Upper lobe of left lung (tissue), 6 donors: Measurements from ENCODE around the gene SDK1. TPM values are rescaled to one million over a fixed set of nuclear protein-coding genes. Genes with fewer than 3 reads are reported as not detected.

Experiments
- ATAC-seq, 2 donors: fragments of 200-7000 bp; cut with Tn5 transposase; one replicate each; pipeline ENCODE4 v1.9.1; 2022; ENCODE audit warnings: mild to moderate bottlenecking in 2 of 2, moderate library complexity in 2 of 2; ENCODE audit not compliant: low FRiP score in 2 of 2
- DNase-seq, 2 donors: peaks; one replicate each; pipeline ENCODE4 v3.0.0-alpha.2; 2019 to 2020
- H3K27ac ChIP-seq, 4 donors: fragments of 200-600 bp; sonication (generic); one replicate each; pipeline ENCODE4 v1.5.1; 2016 to 2019
- H3K27me3 ChIP-seq, 4 donors: fragments of 200-600 bp; sonication (generic); one replicate each; pipeline ENCODE4 v1.5.1; 2017 to 2019
- H3K36me3 ChIP-seq, 4 donors: fragments of 200-600 bp; sonication (generic); one replicate each; pipeline ENCODE4 v1.5.1; 2016 to 2019
- H3K4me1 ChIP-seq, 4 donors: fragments of 200-600 bp; sonication (generic); one replicate each; pipeline ENCODE4 v1.5.1; 2018 to 2019
- H3K4me3 ChIP-seq, 4 donors: fragments of 200-600 bp; sonication (generic); one replicate each; pipeline ENCODE4 v1.5.1; 2017 to 2019; ENCODE audit warnings: mild to moderate bottlenecking in 2 of 4, moderate library complexity in 1 of 4
- H3K9me3 ChIP-seq, 4 donors: fragments of 200-600 bp; sonication (generic); one replicate each; pipeline ENCODE4 v1.5.1; 2018 to 2019
- CTCF ChIP-seq, 6 experiments: fragments of 450-650 bp in 4 of 6; fragments of 200-600 bp in 2 of 6; sonication (generic) in 2 of 6; IDR thresholded peaks; one replicate each; pipeline ENCODE4 v1.5.1; 2016 to 2019; ENCODE audit warnings: antibody characterized with exemption in 6 of 6
- EP300 ChIP-seq, 4 donors: sonication (generic); formaldehyde crosslinking; IDR thresholded peaks; one replicate each; pipeline ENCODE4 v1.5.1; 2017; ENCODE audit warnings: antibody characterized with exemption in 4 of 4, control low read depth in 2 of 4
- POLR2A ChIP-seq, 4 donors: fragments of 450-650 bp; IDR thresholded peaks; one replicate each; pipeline ENCODE4 v1.5.1; 2016 to 2017; ENCODE audit warnings: antibody characterized with exemption in 4 of 4, mild to moderate bottlenecking in 2 of 4
- POLR2AphosphoS5 ChIP-seq, 2 donors: sonication (generic); formaldehyde crosslinking; IDR thresholded peaks; one replicate each; pipeline ENCODE4 v1.5.1; 2017; ENCODE audit warnings: antibody characterized with exemption in 2 of 2
- WGBS, 2 donors: methylation state at CpG; one replicate each; pipeline ENCODE4 v1.1.5; 2017 to 2018; 5-methylcytosine and 5-hydroxymethylcytosine counted together
- total RNA-seq, 6 donors: library from RNA; depleted of rRNA in 4 of 6; stranded (reverse); fragments of >200 nt in 4 of 6; gene quantifications; one replicate each; pipeline versions ENCODE4 v1.1.0 to v1.2.1, GENCODE V29; 2016 to 2021
- donor health status: DM: no; HTN: no; CAD: no; lungs with moderate emphysema.
- donor health status: DM: no; HTN: yes; CAD: no; lungs with severe emphysema.

Gene SDK1
- total RNA-seq, 6 donors from 2014 or later: 9.3 to 90.1 (median 11.8) TPM

GRCh38 chr7:4026941-4027486 is 726.0 kb downstream of the SDK1 start:
- no peak overlapping the region for H3K4me3 ChIP-seq
- no peaks in the 10 kb centered on the region for H3K27me3 ChIP-seq
- WGBS, 2 donors: 93 to 94% methylated on average over 10 of the region's 10 CpGs
- DNase-seq (no peak), ATAC-seq (no peak)
- H3K36me3 ChIP-seq: no peaks in the 10 kb centered on the region
- TF ChIP-seq POLR2AphosphoS5 (IDR thresholded peaks at IDR 0.05): no peak
- no peak for TF ChIP-seq EP300 (IDR thresholded peaks at IDR 0.05)
- no peak for TF ChIP-seq POLR2A (IDR thresholded peaks at IDR 0.05)
- no peak for TF ChIP-seq CTCF (IDR thresholded peaks at IDR 0.05)
- no peak overlapping the region for H3K27ac ChIP-seq
- no peaks in the 10 kb centered on the region for H3K4me1 ChIP-seq
- H3K9me3 ChIP-seq: no peaks in the 10 kb centered on the region

GRCh38 chr7:4028221-4028620 is 727.2 kb downstream of the SDK1 start:
- ATAC-seq (no peak), DNase-seq (no peak)
- H3K27me3 ChIP-seq: no peaks in the 10 kb centered on the region
- TF ChIP-seq EP300 (IDR thresholded peaks at IDR 0.05) (no peak), POLR2AphosphoS5 (IDR thresholded peaks at IDR 0.05) (no peak), POLR2A (IDR thresholded peaks at IDR 0.05) (no peak), CTCF (IDR thresholded peaks at IDR 0.05) (no peak)
- no peaks in the 10 kb centered on the region for H3K36me3 ChIP-seq
- WGBS, 2 donors: 68 to 70% methylated on average over 4 of the region's 4 CpGs
- no peak overlapping the region for H3K27ac ChIP-seq
- H3K4me3 ChIP-seq: no peak overlapping the region
- H3K4me1 ChIP-seq: no peaks in the 10 kb centered on the region
- no peaks in the 10 kb centered on the region for H3K9me3 ChIP-seq

GRCh38 chr7:4029941-4030340 is 728.9 kb downstream of the SDK1 start:
- no peaks in the 10 kb centered on the region for H3K4me1 ChIP-seq
- H3K27ac ChIP-seq: no peak overlapping the region
- no peaks in the 10 kb centered on the region for H3K9me3 ChIP-seq
- DNase-seq (no peak), ATAC-seq (no peak)
- no peak for TF ChIP-seq POLR2A (IDR thresholded peaks at IDR 0.05)
- TF ChIP-seq EP300 (IDR thresholded peaks at IDR 0.05): no peak
- TF ChIP-seq POLR2AphosphoS5 (IDR thresholded peaks at IDR 0.05): no peak
- TF ChIP-seq CTCF (IDR thresholded peaks at IDR 0.05): no peak
- no peaks in the 10 kb centered on the region for H3K27me3 ChIP-seq
- H3K4me3 ChIP-seq: no peak overlapping the region
- WGBS, 2 donors: 88 to 89% methylated on average over 7 to 10 of the region's 10 CpGs
- H3K36me3 ChIP-seq: no peaks in the 10 kb centered on the region

GRCh38 chr7:4030346-4030950 is 729.4 kb downstream of the SDK1 start:
- H3K9me3 ChIP-seq: no peaks in the 10 kb centered on the region
- WGBS, 2 donors: 86 to 96% methylated on average over 14 of the region's 14 CpGs
- no peak overlapping the region for H3K27ac ChIP-seq
- TF ChIP-seq POLR2AphosphoS5 (IDR thresholded peaks at IDR 0.05) (no peak), CTCF (IDR thresholded peaks at IDR 0.05) (no peak), POLR2A (IDR thresholded peaks at IDR 0.05) (no peak), EP300 (IDR thresholded peaks at IDR 0.05) (no peak)
- no peaks in the 10 kb centered on the region for H3K4me1 ChIP-seq
- H3K36me3 ChIP-seq: no peaks in the 10 kb centered on the region
- no peak overlapping the region for H3K4me3 ChIP-seq
- ATAC-seq (no peak), DNase-seq (no peak)
- no peaks in the 10 kb centered on the region for H3K27me3 ChIP-seq

- no peaks in the 10 kb centered on the region for H3K9me3 ChIP-seq
- DNase-seq (no peak), ATAC-seq (no peak)
- TF ChIP-seq POLR2AphosphoS5 (IDR thresholded peaks at IDR 0.05) (no peak), EP300 (IDR thresholded peaks at IDR 0.05) (no peak), CTCF (IDR thresholded peaks at IDR 0.05) (no peak)
- 81% methylated on average over 12 of the region's 12 CpGs for WGBS, 2 donors
- no peaks in the 10 kb centered on the region for H3K36me3 ChIP-seq
- H3K4me1 ChIP-seq: no peaks in the 10 kb centered on the region
- no peaks in the 10 kb centered on the region for H3K27me3 ChIP-seq
- H3K27ac ChIP-seq: no peak overlapping the region
- no peak overlapping the region for H3K4me3 ChIP-seq
Measured at GRCh38 chr7:4033996-4034395, 732.9 kb downstream of the SDK1 start.
